Dendritic cell treated with granulocyte-macrophage colony-stimulating factor and Interleukin-4, amounts not matched to agents 40 ng/mL and 50 ng/mL, for 4 days (primary cell): Measurements from ENCODE around the gene BACE1.
"Not testable (repeated sequence)": the region's sequence is repeated elsewhere in the genome, so short reads cannot be mapped to it uniquely, and the experiment has no call there.

Experiments
- H3K27ac Mint-ChIP-seq: one replicate; pipeline ENCODE4 v1.8.0; 2022; ENCODE audit warnings: mild to moderate bottlenecking, mixed read lengths
- H3K27me3 Mint-ChIP-seq: one replicate; pipeline ENCODE4 v1.8.0; 2022; ENCODE audit warnings: mild to moderate bottlenecking, mixed read lengths
- H3K36me3 Mint-ChIP-seq: one replicate; pipeline ENCODE4 v1.8.0; 2022; ENCODE audit warnings: low read depth, mixed read lengths
- H3K4me1 Mint-ChIP-seq: one replicate; pipeline ENCODE4 v1.8.0; 2022; ENCODE audit warnings: low read depth, mixed read lengths
- H3K4me3 Mint-ChIP-seq: one replicate; pipeline ENCODE4 v1.8.0; 2022; ENCODE audit warnings: mild to moderate bottlenecking, moderate library complexity, mixed read lengths
- H3K9me3 Mint-ChIP-seq: one replicate; pipeline ENCODE4 v1.8.0; 2022; ENCODE audit warnings: mixed read lengths
- intact Hi-C: fragments of 100-400 bp; cut with micrococcal nuclease; formaldehyde crosslinking; loops from one replicate; pipeline ENCODE4 v1.15.0; 2022

The BACE1 gene

GRCh38 chr11:117278347-117278746 lies 37.7 kb downstream of the BACE1 start:
- Mint-ChIP-seq H3K9me3 (no peaks in the 10 kb centered on the region), H3K36me3 (peaks cover 64% of the 10 kb centered on the region), H3K27ac (no peak overlapping the region), H3K4me3 (no peak overlapping the region), H3K27me3 (no peaks in the 10 kb centered on the region), H3K4me1 (no peaks in the 10 kb centered on the region)
- intact Hi-C loops, result no loop called here

DNA sequence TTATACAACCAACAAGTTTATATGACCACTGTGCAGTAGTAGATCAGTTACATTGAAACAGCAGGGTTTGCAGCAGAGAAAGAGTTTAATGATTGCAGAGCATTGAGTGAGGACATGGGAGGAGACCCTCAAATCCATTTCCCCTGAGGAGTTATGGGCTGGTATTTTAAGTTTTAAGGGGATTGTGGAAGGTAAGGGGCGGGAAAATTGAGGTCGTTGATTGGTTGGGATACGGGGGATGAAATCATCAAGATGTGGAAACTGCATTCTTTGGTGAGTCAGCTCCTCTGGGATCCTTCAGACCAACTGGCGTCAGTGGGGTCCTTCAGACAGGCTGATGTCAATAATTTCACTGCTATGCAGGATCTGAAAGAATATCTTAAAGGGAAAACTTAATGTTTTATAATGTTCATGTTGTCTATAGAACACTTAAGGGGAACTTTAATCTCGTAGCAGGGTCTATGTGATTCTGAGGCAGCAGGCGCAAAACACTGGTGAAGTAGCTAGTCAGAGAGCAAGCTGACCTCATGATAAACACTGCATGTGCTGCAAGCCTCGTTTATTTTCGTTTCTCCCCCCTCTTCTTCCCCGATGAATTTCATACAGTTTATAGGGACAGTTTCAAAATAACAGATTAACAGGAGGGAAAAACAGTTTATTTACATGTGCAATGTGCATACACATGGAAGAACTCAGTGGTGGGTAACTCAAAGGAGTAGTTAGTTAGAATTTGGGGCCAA lies 42.3 kb downstream of the BACE1 start:
- intact Hi-C loops, result no loop called here
- Mint-ChIP-seq H3K4me3 (no peak overlapping the region), H3K9me3 (no peaks in the 10 kb centered on the region), H3K4me1 (no peaks in the 10 kb centered on the region), H3K27me3 (no peaks in the 10 kb centered on the region), H3K27ac (no peak overlapping the region), H3K36me3 (peaks cover 52% of the 10 kb centered on the region)

GRCh38 chr11:117272175-117272574 lies 43.9 kb downstream of the BACE1 start:
- H3K27ac Mint-ChIP-seq, H3K4me3 Mint-ChIP-seq, H3K9me3 Mint-ChIP-seq, intact Hi-C loops, H3K27me3 Mint-ChIP-seq, H3K4me1 Mint-ChIP-seq: not testable (repeated sequence)
- H3K36me3 Mint-ChIP-seq, result peaks cover 64% of the 10 kb centered on the region

- intact Hi-C loops, result no loop called here
- no peak overlapping the region for H3K27ac Mint-ChIP-seq
- H3K4me3 Mint-ChIP-seq, result no peak overlapping the region
- no peaks in the 10 kb centered on the region for H3K9me3 Mint-ChIP-seq
- peaks cover 74% of the 10 kb centered on the region for H3K36me3 Mint-ChIP-seq
- no peaks in the 10 kb centered on the region for H3K27me3 Mint-ChIP-seq
- H3K4me1 Mint-ChIP-seq, result no peaks in the 10 kb centered on the region
Observed at GRCh38 chr11:117271208-117271607, 44.8 kb downstream of the BACE1 start.

- Mint-ChIP-seq H3K9me3 (no peaks in the 10 kb centered on the region), H3K36me3 (peaks cover 72% of the 10 kb centered on the region), H3K4me3 (no peak overlapping the region), H3K4me1 (no peaks in the 10 kb centered on the region), H3K27me3 (no peaks in the 10 kb centered on the region), H3K27ac (no peak overlapping the region)
- intact Hi-C loops, result no loop called here
Observed at GRCh38 chr11:117269856-117270255, 46.2 kb downstream of the BACE1 start.

DNA sequence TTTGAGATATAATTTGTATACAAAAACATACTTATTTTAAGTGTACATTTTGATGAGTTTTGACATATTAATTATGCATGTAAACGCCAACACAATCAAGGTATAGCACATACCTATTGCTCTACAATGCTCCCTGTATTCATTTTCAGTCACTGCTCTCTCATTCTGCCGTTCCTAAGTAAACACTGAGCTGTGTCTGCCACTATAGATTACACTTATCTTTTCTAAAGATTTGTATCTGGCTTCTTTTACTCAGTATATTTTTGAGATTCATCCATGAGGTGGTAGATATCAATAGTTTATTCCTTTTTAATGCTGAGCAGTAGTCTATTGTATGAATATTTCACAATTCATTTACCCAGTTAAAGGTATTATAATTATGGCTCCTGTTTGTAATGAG lies 50.3 kb downstream of the BACE1 start:
- Mint-ChIP-seq H3K4me1 (no peaks in the 10 kb centered on the region), H3K4me3 (no peak overlapping the region), H3K27me3 (no peaks in the 10 kb centered on the region), H3K27ac (no peak overlapping the region), H3K9me3 (no peaks in the 10 kb centered on the region), H3K36me3 (peaks cover 63% of the 10 kb centered on the region)
- intact Hi-C loops, result no loop called here

DNA sequence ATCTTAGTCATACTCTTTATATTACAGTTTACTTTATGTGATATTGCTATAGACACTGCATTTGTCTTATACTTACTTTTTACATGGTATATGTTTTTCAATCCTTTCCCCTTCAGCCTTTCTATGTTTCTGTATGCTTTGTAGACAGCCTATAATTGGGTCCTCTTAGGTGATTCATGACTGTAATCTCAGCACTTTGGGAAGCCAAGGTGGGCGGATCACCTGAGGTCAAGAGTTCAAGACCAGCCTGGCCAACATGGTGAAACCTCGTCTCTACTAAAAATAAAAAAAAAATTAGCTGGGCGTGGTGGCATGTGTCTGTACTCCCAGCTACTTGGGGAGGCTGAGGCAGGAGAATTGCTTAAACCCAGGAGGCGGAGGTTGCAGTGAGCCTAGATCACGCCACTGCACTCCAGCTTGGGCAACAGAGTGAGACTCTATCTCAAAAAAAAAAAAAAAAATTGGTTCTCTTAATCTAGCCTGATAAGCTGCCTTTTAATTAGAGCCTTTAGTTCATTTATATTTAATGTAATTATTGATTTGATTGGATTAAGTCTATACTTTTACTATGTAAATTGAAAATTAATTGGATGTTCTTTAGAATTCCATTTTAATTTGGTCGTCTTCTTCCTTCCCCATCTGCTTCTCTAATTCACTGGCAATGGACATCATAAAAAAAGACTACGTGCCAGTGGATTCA lies 51.3 kb downstream of the BACE1 start:
- H3K4me1 Mint-ChIP-seq, H3K4me3 Mint-ChIP-seq, H3K27me3 Mint-ChIP-seq, intact Hi-C loops, H3K27ac Mint-ChIP-seq, H3K9me3 Mint-ChIP-seq: not testable (repeated sequence)
- H3K36me3 Mint-ChIP-seq, result peaks cover 71% of the 10 kb centered on the region

GRCh38 chr11:117259417-117259816 lies 56.6 kb downstream of the BACE1 start:
- H3K9me3 Mint-ChIP-seq, result no peaks in the 10 kb centered on the region
- no peaks in the 10 kb centered on the region for H3K4me1 Mint-ChIP-seq
- H3K27me3 Mint-ChIP-seq, result no peaks in the 10 kb centered on the region
- no peak overlapping the region for H3K27ac Mint-ChIP-seq
- H3K4me3 Mint-ChIP-seq, result no peak overlapping the region
- intact Hi-C loops, result no loop called here
- peaks cover 65% of the 10 kb centered on the region for H3K36me3 Mint-ChIP-seq

- H3K9me3 Mint-ChIP-seq, result no peaks in the 10 kb centered on the region
- no peaks in the 10 kb centered on the region for H3K4me1 Mint-ChIP-seq
- no peaks in the 10 kb centered on the region for H3K27me3 Mint-ChIP-seq
- peaks cover 68% of the 10 kb centered on the region for H3K36me3 Mint-ChIP-seq
- no peak overlapping the region for H3K4me3 Mint-ChIP-seq
- intact Hi-C loops, result no loop called here
- no peak overlapping the region for H3K27ac Mint-ChIP-seq
Observed at GRCh38 chr11:117258576-117258975, 57.5 kb downstream of the BACE1 start.

DNA sequence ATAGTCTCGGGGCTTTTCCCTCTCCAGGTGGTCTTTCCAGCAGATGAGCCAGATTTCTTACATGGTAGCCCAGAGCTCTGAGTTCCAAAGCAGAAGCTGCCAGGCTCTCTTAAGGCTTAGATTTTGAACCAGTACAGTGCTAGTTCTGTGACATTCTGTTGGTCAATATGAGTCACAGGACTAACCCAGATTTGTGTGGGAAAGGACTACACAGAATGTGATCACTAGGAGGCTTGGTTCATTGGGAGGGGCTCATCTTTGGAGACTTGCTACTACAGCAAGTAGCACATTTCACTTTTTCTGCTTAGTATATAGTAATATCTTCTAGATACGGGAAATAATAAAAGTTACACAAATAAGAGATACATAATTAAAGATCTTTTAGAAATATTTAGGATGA lies 59.5 kb downstream of the BACE1 start:
- Mint-ChIP-seq H3K27ac (no peak overlapping the region), H3K36me3 (peaks cover 59% of the 10 kb centered on the region), H3K27me3 (no peaks in the 10 kb centered on the region), H3K4me3 (no peak overlapping the region), H3K4me1 (no peaks in the 10 kb centered on the region), H3K9me3 (no peaks in the 10 kb centered on the region)
- intact Hi-C loops, result no loop called here

- no peaks in the 10 kb centered on the region for H3K4me1 Mint-ChIP-seq
- peaks cover 61% of the 10 kb centered on the region for H3K36me3 Mint-ChIP-seq
- no peaks in the 10 kb centered on the region for H3K9me3 Mint-ChIP-seq
- intact Hi-C loops, result no loop called here
- H3K27ac Mint-ChIP-seq, result no peak overlapping the region
- H3K27me3 Mint-ChIP-seq, result no peaks in the 10 kb centered on the region
- no peak overlapping the region for H3K4me3 Mint-ChIP-seq
Observed at GRCh38 chr11:117255966-117256365, 60.1 kb downstream of the BACE1 start.

- Mint-ChIP-seq H3K36me3 (peaks cover 75% of the 10 kb centered on the region), H3K27ac (no peak overlapping the region), H3K27me3 (no peaks in the 10 kb centered on the region), H3K4me1 (no peaks in the 10 kb centered on the region), H3K9me3 (no peaks in the 10 kb centered on the region), H3K4me3 (no peak overlapping the region)
- intact Hi-C loops, result no loop called here
Observed at GRCh38 chr11:117251506-117251905, 64.5 kb downstream of the BACE1 start.

- H3K36me3 Mint-ChIP-seq, result peaks cover 79% of the 10 kb centered on the region
Observed at GRCh38 chr11:117249571-117249970, 66.5 kb downstream of the BACE1 start.

DNA sequence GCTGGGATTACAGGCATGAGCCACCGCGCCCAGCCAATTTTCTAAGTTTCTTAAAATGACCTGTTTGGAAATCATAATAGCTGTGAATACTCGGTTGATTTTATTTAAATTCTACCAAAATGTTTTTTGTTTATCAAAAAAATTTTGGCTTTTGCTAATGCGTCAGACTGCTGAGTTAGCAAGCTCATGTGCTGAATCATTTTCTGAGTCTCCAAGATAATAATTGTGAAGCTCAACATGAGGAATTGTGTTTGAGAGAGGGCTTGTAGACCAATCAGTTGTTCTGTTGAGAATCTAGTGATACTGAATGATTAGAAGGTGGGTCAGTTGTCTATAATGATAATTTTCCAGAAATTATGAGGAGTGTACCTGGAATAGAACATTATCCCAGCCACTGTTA lies 67.7 kb downstream of the BACE1 start:
- Mint-ChIP-seq H3K27ac (no peak overlapping the region), H3K9me3 (no peaks in the 10 kb centered on the region), H3K27me3 (no peaks in the 10 kb centered on the region), H3K36me3 (peaks cover 79% of the 10 kb centered on the region), H3K4me1 (no peaks in the 10 kb centered on the region), H3K4me3 (no peak overlapping the region)
- intact Hi-C loops, result no loop called here

More at GRCh38 chr11:117249571-117249970, 66.5 kb downstream of the BACE1 start:
- intact Hi-C loops, result no loop called here
- no peaks in the 10 kb centered on the region for H3K9me3 Mint-ChIP-seq
- no peaks in the 10 kb centered on the region for H3K4me1 Mint-ChIP-seq
- H3K27me3 Mint-ChIP-seq, result no peaks in the 10 kb centered on the region
- H3K4me3 Mint-ChIP-seq, result no peak overlapping the region
- H3K27ac Mint-ChIP-seq, result no peak overlapping the region

GRCh38 chr11:117239295-117239694 lies 76.8 kb downstream of the BACE1 start:
- no peaks in the 10 kb centered on the region for H3K9me3 Mint-ChIP-seq
- no peak overlapping the region for H3K4me3 Mint-ChIP-seq
- no peak overlapping the region for H3K27ac Mint-ChIP-seq
- H3K4me1 Mint-ChIP-seq, result peaks cover 1% of the 10 kb centered on the region
- intact Hi-C loops, result no loop called here
- no peaks in the 10 kb centered on the region for H3K27me3 Mint-ChIP-seq
- H3K36me3 Mint-ChIP-seq, result peaks cover 62% of the 10 kb centered on the region
